ENCODE measurements around the gene GATB. TPM values are rescaled to one million over a fixed set of nuclear protein-coding genes. Genes with fewer than 3 reads are reported as not detected.
"Not testable (repeated sequence)": the region's sequence is repeated elsewhere in the genome, so short reads cannot be mapped to it uniquely, and the experiment has no call there.

Gene GATB
- total RNA-seq, 1 donor from 2014 or later = 102 TPM

- intact Hi-C loops (cut with micrococcal nuclease) = no loop called here
- Histone ChIP-seq H3K36me3 (no peaks in the 10 kb centered on the region), H3K27ac (replicated peaks) (no peak overlapping the region), H3K27me3 (ENCODE audit: low read depth) (no peaks in the 10 kb centered on the region), H3K9me3 (replicated peaks) (no peaks in the 10 kb centered on the region), H3K4me3 (no peak overlapping the region), H3K4me1 (peaks cover 34% of the 10 kb centered on the region)
- TF ChIP-seq CTCF (IDR thresholded peaks at IDR 0.05; ENCODE audit: borderline replicate concordance) = no peak
- DNase-seq = no peak
These were observed 16.2 kb downstream of the GATB start for GRCh38 chr4:151744614-151745013.

GRCh38 chr4:151743894-151744293 lies 16.9 kb downstream of the GATB start:
- peaks cover 2% of the 10 kb centered on the region for H3K36me3 ChIP-seq
- no peak for DNase-seq
- no peaks in the 10 kb centered on the region for H3K9me3 ChIP-seq (replicated peaks)
- no peak for TF ChIP-seq CTCF (IDR thresholded peaks at IDR 0.05; ENCODE audit: borderline replicate concordance)
- intact Hi-C loops (cut with micrococcal nuclease) = no loop called here
- H3K27ac ChIP-seq (replicated peaks) = no peak overlapping the region
- no peaks in the 10 kb centered on the region for H3K27me3 ChIP-seq (ENCODE audit: low read depth)
- no peak overlapping the region for H3K4me3 ChIP-seq
- peaks cover 41% of the 10 kb centered on the region for H3K4me1 ChIP-seq

GRCh38 chr4:151743128-151743854 lies 17.5 kb downstream of the GATB start:
- no peak for TF ChIP-seq CTCF (IDR thresholded peaks at IDR 0.05; ENCODE audit: borderline replicate concordance)
- no peaks in the 10 kb centered on the region for H3K27me3 ChIP-seq (ENCODE audit: low read depth)
- no peak overlapping the region for H3K4me3 ChIP-seq
- DNase-seq = no peak
- H3K36me3 ChIP-seq = peaks cover 8% of the 10 kb centered on the region
- intact Hi-C loops (cut with micrococcal nuclease) = no loop called here
- H3K27ac ChIP-seq (replicated peaks) = no peak overlapping the region
- peaks cover 2% of the 10 kb centered on the region for H3K9me3 ChIP-seq (replicated peaks)
- peaks cover 47% of the 10 kb centered on the region for H3K4me1 ChIP-seq

DNA sequence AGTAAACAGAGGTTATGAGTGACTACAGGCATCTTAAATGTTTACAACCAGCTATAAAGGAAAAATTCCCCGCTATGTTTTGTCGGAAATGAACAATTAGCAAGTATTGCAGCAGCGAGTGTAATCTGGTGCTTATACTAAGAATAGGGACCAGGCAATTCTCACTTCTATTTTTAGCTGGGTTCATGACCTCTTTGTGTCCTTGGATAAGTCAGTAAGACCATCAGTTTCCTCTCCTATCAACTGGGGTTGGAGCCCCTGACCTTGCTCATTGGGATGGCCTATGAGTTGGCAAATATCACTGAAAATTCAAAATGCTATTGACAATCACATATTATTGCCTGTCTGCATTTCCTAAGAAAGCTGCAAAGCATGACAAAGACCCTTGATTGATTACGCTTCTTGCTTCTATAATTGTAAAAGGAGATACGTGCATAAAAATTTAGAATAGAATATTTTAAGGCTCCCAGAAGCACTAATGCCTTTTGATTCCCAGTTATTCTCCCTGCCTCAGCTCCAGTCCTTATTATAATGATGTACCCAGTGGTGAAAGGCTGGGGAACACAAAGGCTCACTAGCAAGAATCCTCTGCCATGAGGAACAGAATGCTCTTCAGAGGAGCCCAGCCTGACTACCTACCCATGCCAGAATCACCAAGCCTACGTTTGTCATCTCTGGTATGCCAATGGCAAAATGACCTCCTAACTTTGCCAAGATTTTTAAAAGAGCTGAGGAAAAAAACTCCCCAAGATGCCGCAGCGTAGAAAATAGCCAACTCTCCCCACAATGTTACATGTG lies 21.9 kb downstream of the GATB start:
- Histone ChIP-seq H3K4me1 (peaks cover 30% of the 10 kb centered on the region), H3K9me3 (replicated peaks) (peaks cover 26% of the 10 kb centered on the region), H3K36me3 (peaks cover 27% of the 10 kb centered on the region), H3K27me3 (ENCODE audit: low read depth) (no peaks in the 10 kb centered on the region), H3K27ac (replicated peaks) (peak overlapping the region; percentile 67), H3K4me3 (no peak overlapping the region)
- no peak for TF ChIP-seq CTCF (IDR thresholded peaks at IDR 0.05; ENCODE audit: borderline replicate concordance)
- intact Hi-C loops (cut with micrococcal nuclease) = no loop called here
- no peak for DNase-seq

- intact Hi-C loops (cut with micrococcal nuclease); DNase-seq; H3K27me3 ChIP-seq (ENCODE audit: low read depth); H3K4me3 ChIP-seq; H3K27ac ChIP-seq (replicated peaks): not testable (repeated sequence)
- Histone ChIP-seq H3K4me1 (peaks cover 30% of the 10 kb centered on the region), H3K36me3 (peaks cover 27% of the 10 kb centered on the region), H3K9me3 (replicated peaks) (peaks cover 26% of the 10 kb centered on the region)
These were observed 24.0 kb downstream of the GATB start for GRCh38 chr4:151736852-151737251.

DNA sequence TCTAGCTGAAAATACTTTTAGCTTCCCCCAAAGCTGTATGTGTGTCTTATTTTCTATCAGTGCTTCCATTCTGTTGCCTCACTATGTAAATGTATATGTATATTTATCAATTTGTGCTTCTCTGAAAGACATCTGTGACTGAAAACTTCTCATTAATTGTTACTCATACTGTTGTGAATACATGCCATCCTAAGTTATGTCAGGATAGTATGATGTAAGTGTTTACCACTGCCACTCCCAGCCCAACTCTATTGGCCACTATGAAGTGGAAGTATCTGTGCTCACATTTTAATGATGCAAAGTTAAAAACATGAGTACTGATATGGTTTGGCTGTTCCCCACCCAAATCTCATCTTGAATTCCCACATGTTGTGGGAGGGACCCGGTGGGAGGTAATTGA lies 24.4 kb downstream of the GATB start:
- Histone ChIP-seq H3K36me3 (peaks cover 27% of the 10 kb centered on the region), H3K27me3 (ENCODE audit: low read depth) (no peaks in the 10 kb centered on the region), H3K27ac (replicated peaks) (no peak overlapping the region), H3K4me3 (no peak overlapping the region), H3K9me3 (replicated peaks) (peaks cover 26% of the 10 kb centered on the region), H3K4me1 (peaks cover 30% of the 10 kb centered on the region)
- intact Hi-C loops (cut with micrococcal nuclease) = no loop called here
- no peak for DNase-seq
- no peak for TF ChIP-seq CTCF (IDR thresholded peaks at IDR 0.05; ENCODE audit: borderline replicate concordance)

GRCh38 chr4:151731670-151732069 lies 29.1 kb downstream of the GATB start:
- H3K27me3 ChIP-seq (ENCODE audit: low read depth); intact Hi-C loops (cut with micrococcal nuclease); H3K4me3 ChIP-seq; H3K4me1 ChIP-seq; H3K9me3 ChIP-seq (replicated peaks); DNase-seq; H3K36me3 ChIP-seq; H3K27ac ChIP-seq (replicated peaks): not testable (repeated sequence)

Data from left ventricle myocardium inferior (tissue), 1 donor.